ENCODE data around the gene ALMS1. TPM values are rescaled to one million over a fixed set of nuclear protein-coding genes. Genes with fewer than 3 reads are reported as not detected.

Gene ALMS1
- total and polyA plus RNA-seq, 9 of the 15 experiments (the other 6 are each of a cell fraction or from before 2014, with no cell fraction given), result 1.4 to 26.3 (median 13.6) TPM

GRCh38 chr2:73575261-73575660 lies 189.6 kb downstream of the ALMS1 start (continued):
- TF ChIP-seq KLF6 (CRISPR knock-in tag; IDR thresholded peaks at IDR 0.05; ENCODE audit: borderline replicate concordance) (no peak), HMG20A (CRISPR knock-in tag; conservative IDR thresholded peaks at IDR 0.05) (no peak)

GRCh38 chr2:73582364-73582763 lies 196.7 kb downstream of the ALMS1 start:
- no peak for FAIRE-seq
- H3K36me3 ChIP-seq (ENCODE audit: control insufficient read depth, insufficient read depth, low read length), result no peaks in the 10 kb centered on the region
- ChIA-PET CTCF (ENCODE audit: low intra/inter-chr PET ratio) (no interaction called here), POLR2A (no interaction called here)
- no TSS peak for BruUV-seq (replicated peaks)
- TF ChIP-seq ZNF695 (CRISPR knock-in tag; IDR thresholded peaks at IDR 0.05) (no peak), EP400 (IDR thresholded peaks at IDR 0.05) (no peak), ZNF507 (tag; conservative IDR thresholded peaks at IDR 0.05) (0 out of 2 replicates have a peak, but pooled peaks have one; percentile 19)
- no peak overlapping the region for H3K4me3 ChIP-seq
- intact Hi-C loops (cut with micrococcal nuclease) (no loop called here), in situ Hi-C loops (cut with MboI) (no loop called here)
- no peaks in the 10 kb centered on the region for H3K79me2 ChIP-seq (ENCODE audit: control insufficient read depth, insufficient read depth, low read length)
- no peak overlapping the region for H3K4me2 ChIP-seq (ENCODE audit: insufficient read depth, low read length)
- no peaks in the 10 kb centered on the region for H3K9me3 ChIP-seq (replicated peaks; ENCODE audit: control insufficient read depth, insufficient read depth, low read depth, low read length)
- H3K4me1 ChIP-seq (replicated peaks in 1 of 2; ENCODE audit: control insufficient read depth in 2 of 2, insufficient read depth in 2 of 2, low read length in 2 of 2), result no peaks in the 10 kb centered on the region
- H3K27me3 ChIP-seq (ENCODE audit: control insufficient read depth in 2 of 2, insufficient read depth in 2 of 2, low read length in 2 of 2), result no peaks in the 10 kb centered on the region
- no peak overlapping the region for H2AFZ ChIP-seq (ENCODE audit: low read depth, low read length)
- H4K20me1 ChIP-seq (replicated peaks; ENCODE audit: control insufficient read depth, insufficient read depth, low read length), result no peaks in the 10 kb centered on the region
- H3K27ac ChIP-seq (ENCODE audit: extremely low read depth, low read depth, low read length), result no peak overlapping the region
- no peak for ATAC-seq
- no peak for DNase-seq (ENCODE audit: extremely low read depth in 1 of 4, low spot score in 3 of 4)
- H3K9me1 ChIP-seq (ENCODE audit: control insufficient read depth, insufficient read depth, low read length), result no peaks in the 10 kb centered on the region
- H3K9ac ChIP-seq (ENCODE audit: insufficient read depth in 1 of 2, low read depth in 2 of 2, low read length in 2 of 2), result no peak overlapping the region
- 49% methylated on average over 2 of the region's 2 CpGs for WGBS (ENCODE audit: insufficient coverage, low coverage, missing lambda C conversion rate)

- Histone ChIP-seq H3K79me2 (ENCODE audit: control insufficient read depth, insufficient read depth, low read length) (no peaks in the 10 kb centered on the region), H2AFZ (ENCODE audit: low read depth, low read length) (peak overlapping the region; percentile 47; the same call in 1 of the 2 replicates), H3K36me3 (ENCODE audit: control insufficient read depth, insufficient read depth, low read length) (no peaks in the 10 kb centered on the region), H3K4me2 (ENCODE audit: insufficient read depth, low read length) (no peak overlapping the region), H3K4me1 (replicated peaks in 1 of 2; ENCODE audit: control insufficient read depth in 2 of 2, insufficient read depth in 2 of 2, low read length in 2 of 2) (peaks cover 4 to 5% of the 10 kb centered on the region in 2 experiments; a peak in 3 of 5 replicates), H3K9me3 (replicated peaks; ENCODE audit: control insufficient read depth, insufficient read depth, low read depth, low read length) (no peaks in the 10 kb centered on the region), H3K9ac (ENCODE audit: insufficient read depth in 1 of 2, low read depth in 2 of 2, low read length in 2 of 2) (no peak overlapping the region), H3K27me3 (ENCODE audit: control insufficient read depth in 2 of 2, insufficient read depth in 2 of 2, low read length in 2 of 2) (no peaks in the 10 kb centered on the region), H3K4me3 (no peak overlapping the region), H3K9me1 (ENCODE audit: control insufficient read depth, insufficient read depth, low read length) (no peaks in the 10 kb centered on the region), H4K20me1 (replicated peaks; ENCODE audit: control insufficient read depth, insufficient read depth, low read length) (no peaks in the 10 kb centered on the region), H3K27ac (ENCODE audit: extremely low read depth, low read depth, low read length) (no peak overlapping the region)
- no TSS peak for BruUV-seq (replicated peaks)
- intact Hi-C loops (cut with micrococcal nuclease), result no loop called here
- ChIA-PET POLR2A (no interaction called here), CTCF (ENCODE audit: low intra/inter-chr PET ratio) (no interaction called here)
- 16% methylated on average over 4 of the region's 4 CpGs for WGBS (ENCODE audit: insufficient coverage, low coverage, missing lambda C conversion rate)
- TF ChIP-seq MAFF (IDR thresholded peaks at IDR 0.05; ENCODE audit: low read length), result no peak
- in situ Hi-C loops (cut with MboI), result no loop called here
- DNase-seq (ENCODE audit: extremely low read depth in 1 of 4, low spot score in 3 of 4) (peak in 2 of 4 experiments; percentile 3 to 8), ATAC-seq (peak; percentile 38; the same call in 1 of the 3 replicates), FAIRE-seq (peak; percentile 48)
Measured at GRCh38 chr2:73588177-73588576, 202.5 kb downstream of the ALMS1 start.

Data from K562 (cell line).